Prostate gland (tissue), 2 donors: Measurements from ENCODE around the gene LRRC10.

Experiments used
- CTCF ChIP-seq, 4 experiments: fragments of 200-600 bp in 2 of 4; fragments of 450-650 bp in 2 of 4; sonication (generic) in 2 of 4; IDR thresholded peaks; 1 replicate in 3 of 4; 2 replicates in 1 of 4; pipeline ENCODE4 v1.5.1; 2016 to 2019; ENCODE audit warnings: antibody characterized with exemption in 4 of 4, mild to moderate bottlenecking in 2 of 4, moderate library complexity in 2 of 4
- POLR2A ChIP-seq: fragments of 450-650 bp; IDR thresholded peaks from one replicate; pipeline ENCODE4 v1.6.1; 2016; ENCODE audit warnings: antibody characterized with exemption, mild to moderate bottlenecking

DNA sequence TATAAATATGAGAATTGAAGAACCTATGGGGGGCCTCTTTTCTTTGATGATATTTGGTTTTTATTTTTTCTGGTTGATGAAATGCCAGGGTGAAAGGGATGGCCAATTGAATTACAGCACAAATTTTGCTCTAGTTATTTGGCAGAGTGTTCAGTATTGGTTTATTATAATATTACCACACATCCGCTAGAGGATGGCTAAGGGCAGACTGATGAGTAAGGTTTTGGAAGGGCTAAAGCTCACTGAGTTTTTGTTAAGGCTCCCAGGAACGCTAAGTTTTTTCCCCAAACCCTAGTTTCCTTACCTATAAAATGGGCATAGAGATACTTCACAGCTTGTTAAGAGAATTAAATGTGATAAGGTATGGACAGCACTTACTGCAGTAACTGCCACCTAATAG is 34.3 kb upstream of the LRRC10 start:
- TF ChIP-seq CTCF (IDR thresholded peaks at IDR 0.05) (no peak), POLR2A (no peak)
